ENCODE data around the gene MARCKSL1. TPM values are rescaled to one million over a fixed set of nuclear protein-coding genes. Genes with fewer than 3 reads are reported as not detected.

Gene MARCKSL1
- total and polyA plus RNA-seq, 11 donors = 6.8 to 44.0 (median 12.1) TPM

DNA sequence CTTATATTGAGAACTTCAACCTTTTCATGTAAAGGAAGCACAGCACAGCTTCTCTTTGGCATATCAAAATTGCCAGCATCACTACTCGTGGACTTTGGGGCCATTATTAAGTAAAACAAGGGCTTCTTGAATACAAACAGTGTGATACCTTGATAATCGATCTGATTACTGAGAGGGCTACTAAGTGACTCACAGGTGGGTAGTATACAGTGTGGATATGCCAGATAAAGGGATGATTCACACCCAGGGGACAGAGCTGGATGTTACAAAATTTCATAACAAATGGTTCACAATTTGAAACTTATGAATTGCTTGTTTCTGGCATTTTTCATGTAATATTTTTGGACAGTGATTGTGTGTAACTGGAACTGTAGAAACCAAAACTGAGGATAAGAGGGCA is 28.7 kb downstream of the MARCKSL1 start:
- TF ChIP-seq, protein P1, sequence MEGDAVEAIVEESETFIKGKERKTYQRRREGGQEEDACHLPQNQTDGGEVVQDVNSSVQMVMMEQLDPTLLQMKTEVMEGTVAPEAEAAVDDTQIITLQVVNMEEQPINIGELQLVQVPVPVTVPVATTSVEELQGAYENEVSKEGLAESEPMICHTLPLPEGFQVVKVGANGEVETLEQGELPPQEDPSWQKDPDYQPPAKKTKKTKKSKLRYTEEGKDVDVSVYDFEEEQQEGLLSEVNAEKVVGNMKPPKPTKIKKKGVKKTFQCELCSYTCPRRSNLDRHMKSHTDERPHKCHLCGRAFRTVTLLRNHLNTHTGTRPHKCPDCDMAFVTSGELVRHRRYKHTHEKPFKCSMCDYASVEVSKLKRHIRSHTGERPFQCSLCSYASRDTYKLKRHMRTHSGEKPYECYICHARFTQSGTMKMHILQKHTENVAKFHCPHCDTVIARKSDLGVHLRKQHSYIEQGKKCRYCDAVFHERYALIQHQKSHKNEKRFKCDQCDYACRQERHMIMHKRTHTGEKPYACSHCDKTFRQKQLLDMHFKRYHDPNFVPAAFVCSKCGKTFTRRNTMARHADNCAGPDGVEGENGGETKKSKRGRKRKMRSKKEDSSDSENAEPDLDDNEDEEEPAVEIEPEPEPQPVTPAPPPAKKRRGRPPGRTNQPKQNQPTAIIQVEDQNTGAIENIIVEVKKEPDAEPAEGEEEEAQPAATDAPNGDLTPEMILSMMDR (IDR thresholded peaks at IDR 0.05) = no peak
- TF ChIP-seq POLR2A (IDR thresholded peaks at IDR 0.05) = no peak
- peaks cover 0 to 7% (median 0%) of the 10 kb centered on the region in 12 donors for H3K4me1 ChIP-seq
- H3K4me3 ChIP-seq = no peak overlapping the region
- H3K9me3 ChIP-seq = peaks cover 0 to 8% (median 0%) of the 10 kb centered on the region in 12 donors
- no peak for DNase-seq
- H3K36me3 ChIP-seq = peaks cover 0 to 47% (median 35%) of the 10 kb centered on the region in 9 donors
- no peak for ATAC-seq
- no peak overlapping the region for H3K27ac ChIP-seq
- intact Hi-C loops (cut with DNase I) = loop anchor here in 1 of 10 donors (5.0 kb wide), 1 partner anchor 90 kb away; no protein-coding TSS in a partner anchor
- H3K27me3 ChIP-seq = no peaks in the 10 kb centered on the region
- 74 to 82% (median 80%) methylated on average over 2 of the region's 2 CpGs for WGBS, 4 donors

DNA sequence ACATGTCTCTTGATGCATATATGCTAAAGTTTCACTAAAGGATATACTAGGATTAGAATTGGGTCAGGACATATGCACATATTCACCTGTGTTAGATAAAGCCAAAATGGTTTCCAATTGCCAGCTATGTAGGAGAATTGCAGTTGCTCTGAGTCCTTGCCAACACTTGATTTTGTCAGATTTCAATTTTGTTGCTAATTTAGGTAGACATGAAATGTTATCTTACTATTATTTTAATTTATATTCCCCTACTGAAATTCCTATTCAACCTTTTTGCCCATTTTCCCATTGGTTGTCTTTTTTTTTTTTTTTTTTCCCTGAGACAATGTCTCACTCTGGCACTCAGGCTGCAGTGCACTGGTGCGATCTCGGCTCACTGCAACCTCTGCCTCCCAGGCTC is 30.7 kb downstream of the MARCKSL1 start:
- Histone ChIP-seq H3K27ac (no peak overlapping the region), H3K4me1 (peaks cover 0 to 7% (median 0%) of the 10 kb centered on the region in 12 donors), H3K4me3 (no peak overlapping the region), H3K9me3 (peaks cover 0 to 8% (median 0%) of the 10 kb centered on the region in 12 donors), H3K27me3 (no peaks in the 10 kb centered on the region), H3K36me3 (peaks cover 0 to 57% (median 35%) of the 10 kb centered on the region in 9 donors)
- intact Hi-C loops (cut with DNase I) = loop anchor here in 1 of 10 donors (5.0 kb wide), 1 partner anchor 88 kb away; no protein-coding TSS in a partner anchor
- TF ChIP-seq, protein P1 (IDR thresholded peaks at IDR 0.05) = no peak
- TF ChIP-seq POLR2A (IDR thresholded peaks at IDR 0.05) = no peak
- no peak for ATAC-seq
- WGBS, 4 donors = 96 to 100% (median 98%) methylated on average over 2 of the region's 2 CpGs
- no peak for DNase-seq

DNA sequence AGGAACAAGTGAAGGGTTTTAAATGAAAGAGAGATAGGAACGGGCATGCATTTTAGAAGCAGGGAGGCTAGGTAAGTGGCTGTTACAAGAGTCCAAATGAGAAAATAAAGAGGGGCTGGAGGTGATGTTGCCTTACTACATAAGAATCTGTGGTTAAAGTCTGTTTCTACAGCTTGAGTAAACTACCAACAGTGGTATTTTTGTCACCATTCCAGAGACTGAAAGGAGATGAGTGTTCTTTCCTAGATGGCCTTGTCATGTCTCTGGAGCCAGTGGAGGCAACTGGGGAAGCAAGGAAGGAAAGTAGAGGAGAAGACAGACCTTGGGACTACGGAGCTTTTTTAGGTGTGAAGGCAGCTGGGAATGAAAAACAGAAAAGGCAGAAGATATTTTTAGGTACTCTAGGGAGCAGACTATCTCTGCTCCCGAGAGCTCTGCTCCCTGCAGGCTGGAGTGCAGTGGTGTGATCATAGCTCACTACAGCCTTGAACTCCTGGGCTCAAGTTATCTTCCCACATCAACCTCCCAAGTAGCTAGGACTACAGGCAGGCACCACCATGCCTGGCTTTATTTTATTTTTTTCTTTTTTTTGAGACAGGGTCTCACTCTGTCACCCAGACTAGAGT is 31.9 kb downstream of the MARCKSL1 start:
- no peak overlapping the region for H3K4me3 ChIP-seq
- peaks cover 0 to 7% (median 0%) of the 10 kb centered on the region in 12 donors for H3K4me1 ChIP-seq
- no peak for TF ChIP-seq POLR2A (IDR thresholded peaks at IDR 0.05)
- ATAC-seq (peak in 3 of 4 donors; percentile 16 to 71 (median 39)), DNase-seq (no peak)
- 55 to 64% (median 59%) methylated on average over 3 of the region's 3 CpGs for WGBS, 4 donors
- H3K9me3 ChIP-seq = peaks cover 0 to 8% (median 0%) of the 10 kb centered on the region in 12 donors
- peak overlapping the region in 1 of 12 donors; percentile 13 for H3K27ac ChIP-seq
- intact Hi-C loops (cut with DNase I) = no loop called here
- H3K36me3 ChIP-seq = peaks cover 0 to 58% (median 36%) of the 10 kb centered on the region in 9 donors
- H3K27me3 ChIP-seq = no peaks in the 10 kb centered on the region

DNA sequence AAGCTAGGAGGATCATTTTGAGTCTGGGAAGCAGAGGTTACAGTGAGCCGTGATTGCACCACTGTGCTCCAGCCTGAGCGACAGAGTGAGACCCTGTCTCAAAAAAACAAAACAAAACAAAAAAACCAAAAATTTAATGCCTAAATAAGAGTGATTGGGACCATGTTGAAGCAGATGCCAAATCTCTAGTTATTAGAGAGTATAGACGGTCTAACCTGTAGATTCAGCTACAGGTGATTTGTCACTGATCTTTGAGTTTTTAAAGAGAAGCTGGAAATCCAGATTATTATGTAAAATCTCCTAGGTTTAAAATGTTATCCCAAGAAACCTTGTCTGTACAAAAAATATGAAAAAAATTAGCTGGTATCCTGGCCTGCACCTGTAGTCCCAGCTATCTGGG is 32.7 kb downstream of the MARCKSL1 start:
- Histone ChIP-seq H3K9me3 (peaks cover 0 to 8% (median 0%) of the 10 kb centered on the region in 12 donors), H3K27ac (no peak overlapping the region), H3K4me1 (peaks cover 0 to 7% (median 0%) of the 10 kb centered on the region in 12 donors), H3K27me3 (no peaks in the 10 kb centered on the region), H3K4me3 (no peak overlapping the region), H3K36me3 (peaks cover 0 to 58% (median 39%) of the 10 kb centered on the region in 9 donors)
- WGBS, 4 donors = 96 to 100% (median 98%) methylated on average over 3 of the region's 3 CpGs
- ATAC-seq (no peak), DNase-seq (no peak)
- TF ChIP-seq POLR2A (IDR thresholded peaks at IDR 0.05) = no peak
- TF ChIP-seq, protein P1 (IDR thresholded peaks at IDR 0.05) = no peak
- intact Hi-C loops (cut with DNase I) = no loop called here
